Heart left ventricle (tissue), 13 donors: ENCODE data around the gene NLK.

Experiments
- CTCF ChIP-seq, 12 donors: fragments of 200-600 bp; sonication (generic) in 4 of 12; IDR thresholded peaks; one replicate each; pipeline versions ENCODE4 v1.5.0 to v1.8.0; 2018 to 2022; ENCODE audit warnings: antibody characterized with exemption in 12 of 12, mild to moderate bottlenecking in 5 of 12
- POLR2A ChIP-seq, 2 donors: fragments of 450-650 bp; IDR thresholded peaks; one replicate each; pipeline ENCODE4 v1.6.1; 2017; ENCODE audit warnings: antibody characterized with exemption in 2 of 2, mild to moderate bottlenecking in 2 of 2, moderate library complexity in 2 of 2
- donor health status: ischemic (EF 13 %, LVEDD 7.1; RV severe dilation, severe dysfunction).
- donor health status: DM: no; HTN: yes; CAD: no.
- donor health status: DM: no; HTN: no; CAD: no.
- donor health status: ischemic (EF 25% LVEDD 6.9; RV normal size, moderate dysfunction).
- donor health status: ischemic (EF 25% LVEDD 5.7; RV mildly dilated, moderate dysfunction).
- donor health status: ischemic (EF 35%, LVEDD 5.7; RV mildly dilated, moderate dysfunction).
- donor health status: nonischemic (EF 11% LVEDD 7.7; RV severe dilation, severe dysfunction).
- donor health status: DM: yes; HTN: yes; CAD: no.
- donor health status: PGD.
- donor health status: ischemic (EF 29% LVEDD 5.4; RV normal size, mild dysfunction).
- donor health status: nonischemic (EF 23%, LVEDD 6.1; RV moderate dilation, normal function).

- no peak for TF ChIP-seq POLR2A (IDR thresholded peaks at IDR 0.05)
- no peak for TF ChIP-seq CTCF (IDR thresholded peaks at IDR 0.05)
Observed at GRCh38 chr17:28159924-28160323, 117.4 kb downstream of the NLK start.
